ENCODE results near the gene TMEM205.

DNA sequence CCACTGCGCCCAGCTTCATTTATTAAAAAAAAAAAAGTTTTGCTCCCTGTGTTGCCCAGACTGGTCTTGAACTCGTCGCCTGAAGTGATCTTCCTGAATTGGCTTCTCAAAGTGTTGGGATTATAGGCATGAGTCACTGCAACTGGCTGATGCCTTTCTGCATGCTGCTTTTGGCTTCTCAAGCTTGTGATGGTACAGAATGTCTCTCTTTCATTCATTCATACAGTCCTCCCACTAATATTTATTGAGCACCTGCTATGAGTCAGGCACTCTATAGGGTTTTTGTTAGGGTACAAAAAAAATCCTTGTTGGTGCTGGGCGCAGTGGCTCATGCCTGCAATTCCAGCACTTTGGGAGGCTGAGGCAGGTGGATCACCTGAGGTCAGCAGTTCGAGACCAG, 41.1 kb downstream of the TMEM205 start:
- TF ChIP-seq CTCF (IDR thresholded peaks at IDR 0.05; ENCODE audit: low read depth, low read length) (no peak), POLR2A (IDR thresholded peaks at IDR 0.05; ENCODE audit: extremely low read depth, insufficient read length) (no peak), MYC (IDR thresholded peaks at IDR 0.05; ENCODE audit: low read depth, low read length) (no peak)
- TF ChIP-seq, protein P1, sequence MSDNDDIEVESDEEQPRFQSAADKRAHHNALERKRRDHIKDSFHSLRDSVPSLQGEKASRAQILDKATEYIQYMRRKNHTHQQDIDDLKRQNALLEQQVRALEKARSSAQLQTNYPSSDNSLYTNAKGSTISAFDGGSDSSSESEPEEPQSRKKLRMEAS (IDR thresholded peaks at IDR 0.05; ENCODE audit: low read depth, low read length): no peak
